OCI-LY3 (cell line): ENCODE measurements around the gene KLHL33.

Source experiments
- H2AFZ ChIP-seq: fragments of 200-600, 300-600 bp; shearing (Covaris generic); 2 replicates; pipeline ENCODE4 v1.6.0; 2014; ENCODE audit warnings: antibody characterized with exemption, low read depth, low read length
- H3K27ac ChIP-seq: fragments of 200-600, 300-600 bp; sonication (generic); 2 replicates; pipeline ENCODE4 v1.5.1; 2014; ENCODE audit warnings: mild to moderate bottlenecking, low read length, moderate library complexity, mixed read lengths
- H3K27me3 ChIP-seq: fragments of 200-600, 300-600 bp; sonication (generic); 2 replicates; pipeline ENCODE4 v1.6.1; 2014; ENCODE audit warnings: low read depth, low read length, mixed read lengths
- H3K36me3 ChIP-seq: fragments of 200-600, 300-600 bp; sonication (generic); replicated peaks from 2 replicates; pipeline ENCODE3; 2014; ENCODE audit warnings: low read depth, low read length, mixed read lengths
- H3K4me1 ChIP-seq: fragments of 300-600, 200-600 bp; sonication (generic); 2 replicates; pipeline ENCODE4 v1.6.1; 2014; ENCODE audit warnings: low read length, mixed read lengths
- H3K4me2 ChIP-seq: fragments of 200-600, 300-600 bp; sonication (generic); 2 replicates; pipeline ENCODE4 v1.6.1; 2014; ENCODE audit warnings: low read length, mixed read lengths
- H3K4me3 ChIP-seq: fragments of 300-600, 200-600 bp; sonication (generic); 2 replicates; pipeline ENCODE4 v1.5.1; 2014; ENCODE audit warnings: antibody characterized with exemption, mild to moderate bottlenecking, low read length, moderate library complexity
- H3K79me2 ChIP-seq: fragments of 300-600, 200-600 bp; shearing (Covaris generic); 2 replicates; pipeline ENCODE4 v1.6.1; 2014; ENCODE audit warnings: mild to moderate bottlenecking, low read length, mixed read lengths
- H3K9ac ChIP-seq: fragments of 300-600, 200-600 bp; shearing (Covaris generic); 2 replicates; pipeline ENCODE4 v1.6.0; 2014; ENCODE audit warnings: mild to moderate bottlenecking, low read length, moderate library complexity
- H3K9me3 ChIP-seq: fragments of 200-600, 300-600 bp; shearing (Covaris generic); 2 replicates; pipeline ENCODE4 v1.6.1; 2014; ENCODE audit warnings: low read length, mixed read lengths; ENCODE audit not compliant: insufficient read depth
- H4K20me1 ChIP-seq: fragments of 200-600, 300-600 bp; sonication (generic); 2 replicates; pipeline ENCODE4 v1.6.1; 2016; ENCODE audit warnings: low read length, mixed read lengths; ENCODE audit not compliant: insufficient read depth
- CTCF ChIP-seq: fragments of 200-600, 300-600 bp; sonication (generic); IDR thresholded peaks from 2 replicates; pipeline ENCODE4 v1.5.1; 2014; ENCODE audit warnings: antibody characterized with exemption, low read length, low read depth
- EZH2phosphoT487 ChIP-seq: fragments of 200-600 bp; shearing (Covaris generic); IDR thresholded peaks from 2 replicates; pipeline ENCODE4 v1.6.1; 2018; ENCODE audit warnings: antibody characterized with exemption, mixed run types, low read depth

KLHL33 gene

DNA sequence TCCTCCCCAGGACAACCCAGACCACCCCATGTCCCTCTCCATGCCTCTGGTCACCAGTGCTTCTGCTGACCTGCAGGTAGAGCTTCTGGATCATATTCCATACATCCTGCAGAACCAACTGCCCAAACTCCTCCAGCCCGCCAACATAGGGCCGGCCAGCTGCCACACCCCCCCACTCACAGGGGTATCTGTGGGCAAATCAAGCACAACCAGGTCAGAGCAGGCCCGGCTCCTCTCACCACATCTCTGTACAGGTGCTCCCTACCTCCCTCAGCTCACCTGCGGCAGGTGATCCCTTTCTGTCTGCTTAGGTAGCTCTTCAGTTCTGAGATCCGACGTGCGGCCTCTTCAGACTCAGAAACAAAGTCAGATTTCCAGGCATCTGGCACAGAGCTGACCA is 51.6 kb downstream of the KLHL33 start:
- Histone ChIP-seq H2AFZ (no peak overlapping the region), H3K4me1 (peaks cover 10% of the 10 kb centered on the region), H3K79me2 (no peaks in the 10 kb centered on the region), H3K36me3 (peaks cover 70% of the 10 kb centered on the region), H3K27ac (no peak overlapping the region), H3K9me3 (no peaks in the 10 kb centered on the region), H4K20me1 (no peaks in the 10 kb centered on the region), H3K9ac (no peak overlapping the region), H3K27me3 (no peaks in the 10 kb centered on the region), H3K4me3 (no peak overlapping the region), H3K4me2 (no peak overlapping the region)
- TF ChIP-seq EZH2phosphoT487: no peak
- no peak for TF ChIP-seq CTCF

DNA sequence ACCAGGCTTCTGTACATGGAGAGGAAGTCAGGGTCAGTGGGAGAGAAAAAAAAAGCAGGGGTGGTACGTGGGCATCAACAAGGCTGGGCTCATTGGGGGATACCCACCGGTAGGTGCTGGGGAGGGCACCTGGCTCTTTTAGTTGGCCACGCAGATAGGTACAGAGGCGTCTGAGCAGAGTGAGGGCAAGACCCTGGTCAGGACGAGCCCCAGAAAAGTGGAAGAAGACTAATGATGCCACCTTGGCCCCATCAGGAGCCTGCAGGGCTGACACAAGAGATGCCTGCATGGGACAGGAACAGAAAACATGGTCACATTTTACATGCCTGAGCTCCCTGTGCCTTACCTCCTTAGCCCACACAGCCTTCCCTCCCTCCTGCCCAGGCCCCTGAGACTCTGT is 52.3 kb downstream of the KLHL33 start:
- Histone ChIP-seq H3K27ac (no peak overlapping the region), H3K4me3 (no peak overlapping the region), H3K9ac (no peak overlapping the region), H4K20me1 (no peaks in the 10 kb centered on the region), H3K4me2 (no peak overlapping the region), H3K4me1 (peaks cover 10% of the 10 kb centered on the region), H3K9me3 (no peaks in the 10 kb centered on the region), H3K36me3 (peaks cover 72% of the 10 kb centered on the region), H3K27me3 (no peaks in the 10 kb centered on the region), H3K79me2 (no peaks in the 10 kb centered on the region), H2AFZ (no peak overlapping the region)
- TF ChIP-seq CTCF (no peak), EZH2phosphoT487 (no peak)

- H3K27ac ChIP-seq: no peak overlapping the region
- H3K4me2 ChIP-seq: no peak overlapping the region
- H3K27me3 ChIP-seq: no peaks in the 10 kb centered on the region
- TF ChIP-seq CTCF (no peak), EZH2phosphoT487 (no peak)
- H4K20me1 ChIP-seq: no peaks in the 10 kb centered on the region
- no peak overlapping the region for H3K4me3 ChIP-seq
- peaks cover 8% of the 10 kb centered on the region for H3K4me1 ChIP-seq
- no peak overlapping the region for H2AFZ ChIP-seq
- peaks cover 71% of the 10 kb centered on the region for H3K36me3 ChIP-seq
- H3K9ac ChIP-seq: no peak overlapping the region
- H3K79me2 ChIP-seq: no peaks in the 10 kb centered on the region
- no peaks in the 10 kb centered on the region for H3K9me3 ChIP-seq
Observed at GRCh38 chr14:20383032-20383431, 52.9 kb downstream of the KLHL33 start.

GRCh38 chr14:20382526-20382925 is 53.4 kb downstream of the KLHL33 start:
- no peak overlapping the region for H3K4me2 ChIP-seq

More at GRCh38 chr14:20382526-20382925, 53.4 kb downstream of the KLHL33 start:
- H3K4me1 ChIP-seq: peaks cover 3% of the 10 kb centered on the region
- no peaks in the 10 kb centered on the region for H3K9me3 ChIP-seq
- TF ChIP-seq EZH2phosphoT487 (no peak), CTCF (no peak)
- H4K20me1 ChIP-seq: no peaks in the 10 kb centered on the region
- no peaks in the 10 kb centered on the region for H3K79me2 ChIP-seq
- no peaks in the 10 kb centered on the region for H3K27me3 ChIP-seq
- no peak overlapping the region for H3K9ac ChIP-seq
- H3K4me3 ChIP-seq: no peak overlapping the region
- no peak overlapping the region for H2AFZ ChIP-seq
- peaks cover 68% of the 10 kb centered on the region for H3K36me3 ChIP-seq
- no peak overlapping the region for H3K27ac ChIP-seq
